ENCODE results near the gene WNT5B.

- TF ChIP-seq CTCF (IDR thresholded peaks at IDR 0.05; ENCODE audit: low read depth, low read length, missing input control) (no peak), JUND (IDR thresholded peaks at IDR 0.05) (no peak), ATF3 (IDR thresholded peaks at IDR 0.05) (no peak), RAD21 (IDR thresholded peaks at IDR 0.05) (no peak), RXRA (IDR thresholded peaks at IDR 0.05) (no peak), MAX (IDR thresholded peaks at IDR 0.05) (no peak), ZBTB33 (IDR thresholded peaks at IDR 0.05) (no peak)
Observed at GRCh38 chr12:1640328-1641234, 11.6 kb downstream of the WNT5B start.
